ENCODE results near the gene VCX2. TPM values are rescaled to one million over a fixed set of nuclear protein-coding genes. Genes with fewer than 3 reads are reported as not detected.

Gene VCX2
- total and polyA plus RNA-seq, 3 experiments from 2014 or later, result not detected

Other genes starting within 250 kb of the VCX2 start
- gene PNPLA4, start 243.9 kb downstream of the VCX2 start, total RNA-seq, result 10 to 100 TPM in 1 of 2 experiments, 1 to 10 TPM in 1; 8.5 to 10.0 TPM
- 14.0 TPM for gene PNPLA4, start 243.9 kb downstream of the VCX2 start, polyA plus RNA-seq